Endothelial cell of hepatic sinusoid (primary cell): ENCODE measurements around the gene SH2B3.
"Not testable (repeated sequence)": the region's sequence is repeated elsewhere in the genome, so short reads cannot be mapped to it uniquely, and the experiment has no call there.

Experiments used
- in situ Hi-C: cut with HindIII; loops from 2 replicates; pipeline ENCODE4 v1.10.0; 2017; ENCODE audit warnings: low sequenced_read_pairs

SH2B3 gene

DNA sequence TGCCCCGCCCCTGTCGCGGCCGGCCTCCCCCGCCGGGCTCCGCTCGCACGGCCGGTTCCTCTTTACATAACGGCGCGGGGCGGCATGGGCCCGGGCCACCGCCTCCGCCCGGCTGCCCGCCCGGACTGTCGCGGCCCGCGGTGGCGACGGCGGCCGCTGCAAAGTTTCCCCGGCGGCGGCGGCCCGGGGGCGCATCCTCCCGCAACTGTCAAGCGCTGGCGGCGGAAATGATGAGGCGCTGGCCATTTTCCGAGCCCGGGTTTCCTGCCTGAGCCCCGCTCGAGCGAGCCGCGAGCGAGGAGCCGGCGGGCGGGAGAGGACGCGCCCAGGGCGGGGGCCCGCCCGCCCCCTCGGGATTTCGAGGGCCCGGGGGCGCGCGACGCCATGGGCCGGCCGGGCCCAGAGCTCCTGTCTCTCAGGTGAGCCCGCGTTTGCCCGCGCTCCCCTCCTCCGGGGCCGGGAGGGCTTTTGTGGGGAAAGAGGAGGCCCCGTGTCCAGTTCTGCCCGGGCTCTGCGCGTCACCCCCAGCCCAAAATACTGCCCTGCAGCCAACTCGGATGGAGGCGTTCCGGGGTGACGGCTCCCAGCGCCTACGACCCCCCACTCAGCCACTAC, at the start of gene SH2B3:
Gene SH2B3 (plus strand): TSS at position 65 of the 615 bp plus-strand sequence. CDS start 12,223 bp downstream, outside the sequence.
- in situ Hi-C loops, result no loop called here

DNA sequence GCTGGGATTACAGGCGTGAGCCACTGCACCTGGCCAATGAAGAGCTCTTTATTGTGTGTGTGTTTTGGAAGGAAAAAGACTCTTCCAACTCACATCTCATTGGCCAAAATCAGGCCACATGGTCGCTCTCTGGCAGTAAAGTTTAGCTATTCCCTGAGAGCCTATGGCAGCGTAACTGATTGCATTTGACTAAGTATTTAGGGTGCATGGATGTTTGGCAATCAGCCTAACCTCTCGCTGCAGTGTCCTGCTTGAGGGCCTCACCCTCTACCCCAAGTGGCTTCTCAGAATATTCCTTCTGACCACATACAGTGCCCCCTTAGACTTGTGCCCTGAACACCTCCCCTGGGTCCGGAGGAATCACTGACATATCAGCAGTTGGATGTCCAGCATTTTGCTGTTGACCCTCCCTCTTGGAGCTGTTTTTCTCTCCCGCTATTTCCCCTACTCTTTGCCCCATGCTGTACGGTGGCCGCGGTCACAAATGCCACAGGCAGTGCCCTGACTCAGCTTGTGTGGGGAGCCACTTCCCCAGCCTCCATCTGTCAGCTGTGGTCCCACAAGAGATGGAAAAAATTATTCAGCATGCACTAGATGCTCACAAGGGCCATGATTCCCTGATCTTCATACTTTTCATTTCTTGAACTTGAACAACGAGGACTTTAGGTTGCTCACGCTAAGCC, 46.4 kb upstream of the SH2B3 start:
- in situ Hi-C loops, result no loop called here

DNA sequence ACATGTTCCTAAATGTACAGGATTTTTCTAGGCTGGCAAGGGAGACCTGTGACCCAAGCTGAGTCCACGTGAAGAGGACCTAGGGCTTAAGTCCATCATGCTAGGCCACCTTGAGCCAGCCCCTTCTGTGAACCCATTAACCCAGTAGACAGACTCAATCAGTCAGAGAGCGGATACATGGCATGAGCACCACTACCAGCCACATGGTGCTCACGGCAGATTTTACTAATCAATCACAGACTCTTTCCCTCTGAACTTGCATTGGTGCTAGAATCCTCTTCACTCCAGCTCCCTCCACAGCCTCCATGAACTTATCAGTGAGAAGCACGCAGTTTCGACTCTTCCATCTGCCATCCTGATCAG, 45.8 kb upstream of the SH2B3 start:
- in situ Hi-C loops, result no loop called here

DNA sequence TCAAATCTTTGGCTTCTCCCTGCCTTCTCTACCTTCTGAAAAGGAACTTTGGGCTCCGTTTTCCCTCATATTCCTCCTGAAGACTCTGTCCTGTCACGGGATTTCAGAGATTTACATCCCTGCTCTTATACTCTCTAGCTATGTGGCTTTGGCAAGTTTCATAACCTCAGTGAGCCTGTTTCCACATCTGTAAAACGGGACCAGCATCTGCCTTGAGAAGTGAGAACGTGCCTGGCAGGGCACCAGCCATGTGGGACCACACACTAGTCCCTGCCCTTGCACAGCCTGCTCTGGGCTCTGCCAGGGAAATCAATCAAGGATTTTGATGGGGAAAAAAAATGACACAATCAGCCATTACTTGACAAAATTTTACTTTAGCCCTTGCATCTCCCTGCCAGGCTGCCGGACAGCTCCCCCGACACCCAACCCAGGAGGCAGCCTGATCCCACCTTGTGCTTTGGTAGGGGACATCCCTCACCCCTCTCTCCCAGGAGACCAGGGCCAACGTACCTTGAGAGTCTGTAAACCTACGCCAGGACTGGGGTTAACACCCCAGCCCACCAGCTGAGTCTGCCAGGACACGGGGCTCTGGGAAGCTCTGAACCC, 45.3 kb upstream of the SH2B3 start:
- in situ Hi-C loops, result no loop called here

DNA sequence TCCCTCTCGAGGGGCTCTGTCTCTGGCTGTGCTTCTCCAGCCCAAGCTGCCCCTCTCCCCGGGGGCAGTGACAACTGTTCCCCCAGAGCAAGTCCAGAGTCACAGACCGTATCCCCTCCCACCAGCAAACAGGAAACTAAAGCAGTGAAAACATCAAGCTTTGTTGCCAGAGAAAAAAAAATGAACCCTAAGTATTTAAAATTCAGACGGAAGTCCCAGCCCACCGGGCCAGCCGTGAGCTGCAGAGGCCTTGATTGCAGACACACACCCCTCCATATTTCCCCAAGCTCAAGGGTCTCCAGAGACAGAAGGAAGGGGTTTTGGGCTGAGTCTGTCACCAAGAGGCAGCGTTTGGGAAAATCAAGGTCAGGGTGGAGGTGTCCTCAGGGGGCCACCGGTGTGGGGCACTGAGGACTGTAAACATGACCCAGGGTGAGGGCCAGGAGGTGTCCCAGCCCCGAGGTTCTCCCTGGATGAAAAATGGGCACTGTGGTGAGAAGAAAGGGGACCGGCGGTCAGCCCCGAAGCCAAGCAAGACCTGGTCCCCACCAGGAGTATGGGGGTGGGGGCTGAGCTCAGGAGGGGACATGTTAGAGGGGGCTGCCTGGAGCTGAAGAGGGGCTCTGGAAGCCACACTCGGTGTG, 44.5 kb upstream of the SH2B3 start:
- in situ Hi-C loops, result no loop called here

DNA sequence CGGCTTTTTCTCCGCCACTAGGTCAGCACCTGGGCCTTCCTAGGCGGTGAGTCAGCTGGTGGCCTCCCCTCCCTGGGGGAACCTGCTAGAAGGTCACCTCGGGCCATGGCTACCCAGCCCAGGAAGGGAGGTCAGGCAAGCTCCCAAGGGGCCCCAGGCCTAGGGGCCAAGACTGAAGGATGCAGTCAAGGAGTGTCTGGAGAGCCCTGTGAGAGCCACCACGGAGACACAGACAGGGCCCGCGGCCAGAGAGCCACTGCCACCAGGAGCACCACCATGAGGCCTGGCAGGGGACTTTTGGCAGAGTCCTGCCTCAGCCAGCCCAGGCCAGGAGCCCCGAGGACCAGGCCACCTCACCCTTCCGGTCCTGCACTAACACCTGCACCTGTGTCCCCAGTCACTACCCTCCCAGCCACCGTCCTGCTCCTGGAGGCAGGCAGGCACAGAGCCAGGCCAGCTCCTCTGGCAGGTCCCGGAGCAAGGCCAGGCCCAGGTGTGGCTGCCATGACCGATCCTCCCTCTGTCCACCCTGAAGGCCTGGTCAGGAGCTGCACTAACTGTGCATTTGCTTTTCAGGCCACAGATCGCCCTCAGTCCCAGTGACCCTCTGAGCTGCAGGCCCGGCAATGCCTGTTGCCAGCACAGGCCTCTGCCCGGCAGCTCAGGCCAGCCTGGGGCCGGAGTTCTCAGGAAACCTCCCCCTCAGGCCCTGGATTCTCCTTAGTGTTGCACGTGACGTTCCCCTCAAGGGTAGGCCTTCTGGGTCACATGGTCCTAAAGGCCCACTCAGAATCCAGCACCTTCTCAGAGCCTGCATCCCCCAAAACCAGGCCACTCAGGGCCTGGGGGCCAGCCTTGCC, 43.8 kb upstream of the SH2B3 start:
- in situ Hi-C loops, result no loop called here

DNA sequence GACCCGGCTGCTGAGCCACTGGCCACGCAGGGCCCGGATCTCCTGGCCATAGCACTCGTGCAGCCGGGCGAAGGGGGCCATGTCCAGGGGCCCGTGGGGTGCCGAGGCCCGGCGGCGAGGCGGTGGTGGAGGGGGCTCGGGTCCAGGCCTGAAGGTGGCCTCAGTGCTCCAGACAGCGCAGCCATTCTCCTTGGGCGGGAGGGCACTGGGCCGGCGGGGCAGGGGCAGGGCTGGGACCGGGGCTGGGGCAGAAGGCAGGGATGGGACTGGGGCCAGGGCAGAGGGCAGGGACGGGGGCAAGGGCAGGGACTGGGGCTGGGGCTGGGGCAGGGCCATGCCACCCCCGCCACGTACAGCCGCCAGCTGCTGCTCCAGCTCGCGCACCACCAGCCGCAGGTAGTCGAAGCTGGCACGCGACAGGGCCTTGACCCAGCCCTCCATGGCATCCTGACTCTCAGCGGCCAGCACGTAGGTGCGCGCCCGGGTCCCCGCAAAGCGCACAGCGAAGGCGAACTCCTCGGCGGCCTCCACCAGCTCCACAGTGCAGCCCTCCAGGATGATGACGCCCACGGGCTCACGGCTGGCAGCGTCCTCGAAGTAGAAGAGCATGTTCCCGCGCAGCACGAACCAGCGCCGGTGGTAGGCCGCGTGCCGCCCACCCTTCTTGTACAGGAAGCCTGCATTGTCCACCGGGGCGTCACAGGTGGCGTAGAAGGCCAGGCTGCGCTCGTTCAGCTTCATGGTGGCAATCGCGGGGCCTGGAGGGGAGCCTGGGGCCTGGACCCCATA, 42.8 kb upstream of the SH2B3 start:
- in situ Hi-C loops, result no loop called here

DNA sequence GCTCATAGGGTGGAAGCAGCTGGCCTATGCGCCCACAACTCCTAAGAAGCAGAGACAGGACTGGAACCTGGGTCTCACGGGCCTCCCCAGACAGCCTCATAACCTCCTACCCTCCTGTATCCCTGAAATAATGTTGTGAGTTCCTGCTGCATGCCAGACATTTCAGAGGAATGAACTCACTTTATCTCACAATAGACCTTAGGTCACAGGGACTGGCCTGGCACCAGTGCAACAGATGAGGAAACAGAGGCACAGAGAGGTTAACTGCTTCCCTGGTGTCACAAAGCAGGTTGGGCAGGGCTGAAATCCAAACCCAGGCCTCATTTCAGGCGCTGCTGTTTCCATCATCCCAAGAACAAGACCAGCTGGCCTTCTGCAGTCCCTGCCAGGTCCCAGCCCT, 42.1 kb upstream of the SH2B3 start:
- in situ Hi-C loops, result no loop called here

DNA sequence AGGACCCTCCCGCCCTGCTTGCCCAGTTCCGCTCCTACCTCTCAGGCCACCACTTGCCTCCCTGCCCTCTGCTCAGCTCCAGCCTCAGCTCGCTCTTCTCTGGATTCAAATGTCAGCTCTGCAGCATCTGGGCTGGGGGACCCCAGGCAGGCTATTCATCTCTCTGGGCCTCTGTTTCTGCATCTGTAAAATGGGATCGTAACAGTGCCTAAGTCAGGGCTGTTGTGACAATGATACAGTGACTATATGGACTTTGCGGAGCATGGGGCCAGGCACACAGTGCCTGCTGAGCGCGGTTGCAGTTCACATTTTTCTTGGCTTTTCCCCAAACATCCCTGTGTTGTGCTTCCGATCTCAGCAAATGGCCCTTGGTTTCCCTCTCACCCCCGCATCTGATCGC, 39.6 kb upstream of the SH2B3 start:
- in situ Hi-C loops, result no loop called here

DNA sequence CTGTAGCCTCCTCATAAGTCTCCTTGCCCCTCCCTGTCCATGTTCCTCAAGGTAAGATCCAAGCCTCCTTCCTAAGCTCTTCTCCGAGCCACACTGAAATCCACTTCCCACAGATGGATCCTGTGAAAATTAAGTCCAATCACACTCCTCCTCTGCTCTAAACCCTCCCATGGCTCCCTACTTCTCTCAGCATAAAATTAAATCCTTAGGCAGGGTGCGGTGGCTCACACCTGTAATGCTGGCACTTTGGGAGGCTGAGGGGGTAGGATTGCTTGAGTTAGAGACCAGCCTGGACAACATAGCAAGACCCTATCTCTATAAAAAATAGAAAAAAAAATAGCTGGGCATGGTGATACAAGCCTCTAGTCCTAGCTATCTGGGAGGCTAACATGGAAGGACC, 39.1 kb upstream of the SH2B3 start:
- in situ Hi-C loops, result no loop called here

DNA sequence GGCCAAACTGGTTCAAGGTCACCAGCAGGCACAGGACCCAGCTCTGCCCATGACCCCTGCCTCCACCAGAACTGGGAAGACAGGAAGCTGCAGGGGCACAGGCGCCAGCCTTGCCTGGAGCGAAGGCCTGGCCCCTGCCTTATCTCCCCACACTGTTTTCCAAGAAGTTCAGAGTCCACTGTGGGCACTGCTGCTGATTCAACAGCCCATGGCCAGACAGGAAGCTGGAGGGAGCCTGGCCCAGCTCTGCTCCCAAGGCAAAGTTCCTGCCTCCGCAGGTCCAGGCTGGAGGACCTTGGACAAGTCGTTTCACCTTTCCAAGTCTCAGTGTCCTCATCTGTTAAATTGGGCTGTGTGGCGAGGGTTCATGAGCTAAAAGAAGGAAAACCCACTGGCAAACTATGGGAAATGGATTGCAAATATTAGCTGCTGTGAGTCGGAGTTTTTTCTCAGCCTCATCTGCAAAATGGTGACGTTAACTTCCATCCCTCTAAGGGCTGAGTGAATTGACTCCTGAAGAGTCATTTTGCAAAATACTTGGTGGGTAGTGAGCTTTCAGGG, 38.0 kb upstream of the SH2B3 start:
- in situ Hi-C loops, result no loop called here

DNA sequence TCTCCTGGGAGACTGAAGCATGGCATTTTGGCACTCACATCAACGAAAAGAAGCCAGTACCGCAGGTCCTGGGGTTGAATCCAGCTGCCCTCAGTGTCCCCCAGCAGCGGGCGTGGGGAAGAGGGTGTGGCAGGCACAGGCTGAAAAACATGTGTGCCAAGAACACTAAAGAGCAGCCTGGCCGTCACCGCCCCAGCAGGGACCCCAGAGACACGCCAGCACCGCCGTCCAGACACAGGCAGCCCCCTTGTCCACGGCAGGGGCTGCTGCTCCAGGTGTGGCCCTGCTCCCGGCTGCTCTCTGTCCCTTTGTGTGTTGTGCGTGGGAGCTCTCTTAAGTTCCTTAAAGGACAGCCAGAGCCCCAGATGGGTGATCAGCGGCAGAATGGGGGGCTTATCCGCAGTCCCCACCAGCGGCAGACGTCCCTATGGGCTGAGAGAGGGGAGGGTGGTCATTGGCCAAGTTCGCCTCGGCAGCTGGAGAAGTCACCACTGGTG, 37.4 kb upstream of the SH2B3 start:
- in situ Hi-C loops, result no loop called here

DNA sequence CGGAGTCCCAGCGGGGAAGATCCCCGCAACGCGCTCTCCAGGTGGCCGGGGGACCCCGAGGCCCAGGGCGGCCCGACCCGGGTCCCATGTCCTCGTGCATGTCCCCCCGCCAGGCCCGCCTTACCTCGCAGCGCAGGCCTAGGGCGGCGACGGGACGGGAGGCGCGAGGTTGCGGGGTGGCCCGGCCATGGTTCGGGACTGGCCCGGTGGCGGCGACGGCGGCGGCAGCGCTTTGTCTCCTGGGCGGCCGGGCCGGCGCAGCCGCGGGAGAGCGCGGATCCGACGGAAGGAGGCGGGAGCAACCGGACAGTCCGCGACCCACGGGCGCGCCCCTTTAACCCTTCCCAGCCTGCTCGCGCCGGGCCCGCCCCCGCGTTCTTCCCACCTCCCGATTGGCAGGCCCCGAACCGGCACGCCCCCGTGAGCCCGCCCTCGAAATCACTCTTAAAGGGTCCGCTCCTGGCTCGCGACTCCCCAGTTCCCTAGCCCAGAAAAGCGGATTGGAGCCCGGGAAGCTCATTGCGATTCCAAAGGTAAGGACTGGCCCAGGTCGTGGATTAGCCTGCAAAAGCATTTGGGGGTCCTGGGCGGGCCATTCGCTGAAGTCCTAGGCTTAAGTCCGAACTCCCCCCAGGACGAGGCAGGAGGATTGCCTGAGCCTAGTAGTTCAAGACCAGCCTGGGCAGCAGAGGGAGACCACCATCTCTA, 36.8 kb upstream of the SH2B3 start, which contains the start of gene PHETA1:
Gene PHETA1 (minus strand): TSS at position 308 of the 708 bp plus-strand sequence. CDS start 5,668 bp downstream, outside the sequence.
- in situ Hi-C loops, result no loop called here

DNA sequence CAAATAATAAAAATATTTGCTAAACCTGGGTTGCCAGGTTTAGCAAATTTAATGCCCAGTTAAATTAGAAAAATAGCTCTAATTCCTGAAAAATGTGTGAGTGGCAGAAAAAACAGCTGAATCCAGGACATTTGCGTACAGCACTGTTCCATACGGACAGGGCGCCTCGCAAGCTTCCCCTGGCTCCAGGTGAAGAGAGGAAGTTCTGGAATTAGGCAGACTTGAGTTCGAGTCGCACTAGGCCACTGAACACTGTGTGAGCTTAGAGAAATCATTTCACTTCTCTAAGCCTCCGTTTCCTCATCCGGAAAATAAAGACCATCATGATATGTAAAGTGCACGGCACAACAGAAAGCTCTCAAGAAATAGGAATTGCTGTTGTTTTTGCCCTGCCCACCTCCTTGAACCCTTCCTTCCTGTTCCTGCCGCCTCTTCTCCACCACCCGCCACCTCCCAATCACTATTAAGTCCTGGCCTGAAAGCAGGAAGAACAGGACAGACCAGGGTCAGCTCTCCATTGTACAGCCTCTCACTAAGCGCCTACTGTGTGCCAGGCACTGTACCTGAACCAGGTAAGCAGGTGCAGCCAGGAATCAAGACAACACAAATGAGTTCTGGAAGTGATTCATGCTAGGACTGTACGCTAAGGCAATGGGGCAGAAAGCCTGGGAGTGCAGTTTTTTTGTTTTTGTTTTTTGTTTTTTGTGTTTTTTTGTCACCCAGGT, 36.1 kb upstream of the SH2B3 start:
- in situ Hi-C loops, result no loop called here

DNA sequence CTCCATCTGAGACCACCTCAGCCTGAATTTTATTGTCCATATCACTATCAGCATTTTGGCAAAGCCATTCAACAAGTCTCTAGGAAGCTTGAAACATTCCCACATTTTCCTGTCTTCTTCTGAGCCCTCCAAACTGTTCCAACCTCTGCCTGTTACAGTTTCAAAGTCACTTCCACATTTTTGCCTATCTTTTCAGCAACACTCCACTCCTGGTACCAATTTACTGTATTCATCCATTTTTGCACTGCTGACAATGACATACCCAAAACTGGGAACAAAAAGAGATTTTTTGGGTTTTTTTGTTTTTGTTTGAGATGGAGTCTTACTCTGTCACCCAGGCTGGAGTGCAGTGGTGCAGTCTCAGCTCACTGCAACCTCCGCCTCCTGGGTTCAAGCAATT, 32.5 kb upstream of the SH2B3 start:
- in situ Hi-C loops, result not testable (repeated sequence)

DNA sequence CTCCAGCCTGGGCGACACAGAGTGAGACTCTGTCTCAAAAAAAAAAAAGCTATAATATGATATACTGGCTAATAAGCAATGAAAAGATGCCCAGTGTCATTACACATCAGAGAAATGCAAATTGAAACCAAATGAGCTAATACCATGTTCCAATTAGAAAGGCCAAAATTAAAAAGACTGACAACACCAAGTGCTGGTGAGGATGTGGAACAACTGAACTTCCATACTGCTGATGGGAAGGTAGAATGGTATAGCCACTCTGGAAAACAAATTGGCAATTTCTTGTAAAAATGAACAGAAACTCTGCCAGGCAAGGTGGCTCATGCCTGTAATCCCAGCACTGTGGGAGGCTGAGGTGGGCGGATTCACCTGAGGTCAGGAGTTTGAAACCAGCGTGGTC, 28.3 kb upstream of the SH2B3 start:
- in situ Hi-C loops, result no loop called here

DNA sequence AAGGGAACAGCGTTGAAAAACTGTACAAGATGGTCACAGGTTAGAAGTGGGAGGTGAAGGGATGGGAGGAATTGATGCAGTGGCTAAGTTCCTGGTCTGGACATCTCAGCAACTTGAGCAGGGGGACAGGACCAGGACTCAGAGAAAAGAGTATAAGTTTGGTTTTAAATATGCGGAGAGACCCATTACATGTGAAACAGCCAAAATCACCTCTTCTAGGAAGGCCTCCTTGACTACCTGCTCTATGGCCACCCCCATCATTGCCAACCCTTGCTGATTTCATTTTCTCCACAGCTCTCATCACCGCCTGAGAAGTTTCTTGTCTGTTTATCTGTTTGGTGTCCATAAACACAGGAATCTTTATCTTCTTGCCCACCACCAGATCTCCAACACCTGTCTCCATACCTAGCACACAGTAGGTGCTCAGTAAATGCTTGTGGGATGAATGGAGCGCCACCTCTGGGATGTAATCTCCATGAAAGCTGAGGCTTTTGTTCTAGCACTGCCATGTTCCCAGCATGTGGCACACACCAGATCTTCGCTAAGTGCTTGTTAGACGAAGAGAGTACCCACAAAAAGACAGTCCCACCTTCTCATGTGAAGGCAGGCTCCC, 25.7 kb upstream of the SH2B3 start:
- in situ Hi-C loops, result no loop called here

DNA sequence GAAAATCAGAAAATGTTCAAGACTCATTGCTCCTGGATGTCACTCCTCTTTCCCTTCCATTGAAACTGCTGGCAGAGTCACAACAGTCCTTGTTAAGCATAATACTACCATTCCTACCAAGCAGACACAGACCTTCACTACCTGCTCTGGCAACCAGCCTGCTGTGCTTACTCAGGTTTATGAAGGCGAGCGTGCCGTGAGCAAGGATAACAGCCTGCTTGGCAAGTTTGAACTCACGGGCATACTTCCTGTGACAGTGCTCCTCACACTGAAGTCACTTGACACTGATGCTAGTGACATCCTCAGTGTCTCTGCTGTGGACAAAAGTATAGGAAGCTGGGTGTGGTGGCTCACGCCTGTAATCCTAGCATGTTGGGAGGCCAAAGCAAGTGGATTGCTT, 21.1 kb upstream of the SH2B3 start:
- in situ Hi-C loops, result no loop called here
